Stimulated activated CD4-positive, alpha-beta T cell treated with anti-CD3 and anti-CD28 coated beads, Interleukin-12 subunit alpha, Interleukin-12 subunit beta, amount 100 ng/mL, for 24 hours (primary cell): ENCODE measurements around the gene SFXN5.

ENCODE experiments used
- DNase-seq, 2 experiments: peaks; one replicate each; pipeline ENCODE4 v3.0.0-alpha.2; 2020; ENCODE audit warnings: low read depth in 2 of 2

Gene SFXN5

GRCh38 chr2:72956936-72957335, 114.6 kb downstream of the SFXN5 start:
- DNase-seq, result no peak

- DNase-seq, result no peak
Observed at GRCh38 chr2:72956050-72956395, 115.5 kb downstream of the SFXN5 start.

GRCh38 chr2:72955228-72956049, 116.1 kb downstream of the SFXN5 start:
- no peak for DNase-seq

GRCh38 chr2:72954376-72955227, 116.9 kb downstream of the SFXN5 start:
- DNase-seq, result no peak

GRCh38 chr2:72953976-72954375, 117.5 kb downstream of the SFXN5 start:
- no peak for DNase-seq

GRCh38 chr2:72953528-72953927, 118.0 kb downstream of the SFXN5 start:
- no peak for DNase-seq

GRCh38 chr2:72952961-72953360, 118.6 kb downstream of the SFXN5 start:
- no peak for DNase-seq

- no peak for DNase-seq
Observed at GRCh38 chr2:72952110-72952823, 119.2 kb downstream of the SFXN5 start.

GRCh38 chr2:72951303-72952095, 120.0 kb downstream of the SFXN5 start:
- no peak for DNase-seq

GRCh38 chr2:72950558-72951255, 120.8 kb downstream of the SFXN5 start:
- DNase-seq, result no peak

GRCh38 chr2:72949642-72950041, 121.9 kb downstream of the SFXN5 start:
- no peak for DNase-seq

GRCh38 chr2:72949045-72949444, 122.5 kb downstream of the SFXN5 start:
- no peak for DNase-seq

- DNase-seq, result no peak
Observed at GRCh38 chr2:72947952-72948830, 123.3 kb downstream of the SFXN5 start.

- DNase-seq, result no peak
Observed at GRCh38 chr2:72946466-72946865, 125.0 kb downstream of the SFXN5 start.

GRCh38 chr2:72945450-72946019, 126.0 kb downstream of the SFXN5 start:
- DNase-seq, result no peak

- DNase-seq, result no peak
Observed at GRCh38 chr2:72944804-72945449, 126.6 kb downstream of the SFXN5 start.

GRCh38 chr2:72943540-72944395, 127.7 kb downstream of the SFXN5 start:
- no peak for DNase-seq

- no peak for DNase-seq
Observed at GRCh38 chr2:72942881-72943418, 128.6 kb downstream of the SFXN5 start.
